Epidermal melanocyte (primary cell): ENCODE data around the gene COL21A1.

ENCODE experiments used
- DNase-seq: peaks from one replicate; pipeline ENCODE4 v3.0.0; 2011; ENCODE audit warnings: low spot score; ENCODE audit not compliant: insufficient read length

Gene COL21A1

GRCh38 chr6:56115715-56116114, 131.7 kb downstream of the COL21A1 start:
- DNase-seq, result no peak

GRCh38 chr6:56109149-56109548, 138.2 kb downstream of the COL21A1 start:
- no peak for DNase-seq

GRCh38 chr6:56106231-56106630, 141.1 kb downstream of the COL21A1 start:
- no peak for DNase-seq

GRCh38 chr6:56104591-56104990, 142.8 kb downstream of the COL21A1 start:
- no peak for DNase-seq

- no peak for DNase-seq
These were observed 145.2 kb downstream of the COL21A1 start for GRCh38 chr6:56102216-56102615.

- DNase-seq, result peak; percentile 24
These were observed 146.2 kb downstream of the COL21A1 start for GRCh38 chr6:56101141-56101553.

GRCh38 chr6:56096946-56097621, 150.3 kb downstream of the COL21A1 start:
- no peak for DNase-seq

- DNase-seq, result no peak
These were observed 150.8 kb downstream of the COL21A1 start for GRCh38 chr6:56096541-56096940.

GRCh38 chr6:56093776-56094175, 153.6 kb downstream of the COL21A1 start:
- DNase-seq, result no peak

GRCh38 chr6:56091159-56091869, 156.1 kb downstream of the COL21A1 start:
- DNase-seq, result no peak

- DNase-seq, result no peak
These were observed 158.7 kb downstream of the COL21A1 start for GRCh38 chr6:56088641-56089040.

- no peak for DNase-seq
These were observed 160.0 kb downstream of the COL21A1 start for GRCh38 chr6:56087421-56087820.

GRCh38 chr6:56079751-56080540, 167.4 kb downstream of the COL21A1 start:
- no peak for DNase-seq

- no peak for DNase-seq
These were observed 171.3 kb downstream of the COL21A1 start for GRCh38 chr6:56076033-56076432.

- DNase-seq, result no peak
These were observed 173.6 kb downstream of the COL21A1 start for GRCh38 chr6:56073761-56074160.

- no peak for DNase-seq
These were observed 174.1 kb downstream of the COL21A1 start for GRCh38 chr6:56073315-56073714.

GRCh38 chr6:56072856-56073255, 174.5 kb downstream of the COL21A1 start:
- DNase-seq, result no peak

GRCh38 chr6:56065408-56065807, 182.0 kb downstream of the COL21A1 start:
- DNase-seq, result no peak

- DNase-seq, result no peak
These were observed 184.5 kb downstream of the COL21A1 start for GRCh38 chr6:56062836-56063235.

GRCh38 chr6:56058636-56059035, 188.7 kb downstream of the COL21A1 start:
- no peak for DNase-seq

- no peak for DNase-seq
These were observed 192.2 kb downstream of the COL21A1 start for GRCh38 chr6:56055081-56055704.

GRCh38 chr6:56051202-56051598, 196.2 kb downstream of the COL21A1 start:
- no peak for DNase-seq
